H1 (cell line): ENCODE measurements around the gene TMEM238. TPM values are rescaled to one million over a fixed set of nuclear protein-coding genes. Genes with fewer than 3 reads are reported as not detected.

Experiments
- KDM1A ChIP-seq: fragments of 200-600, 300-600 bp; sonication (generic); IDR thresholded peaks from 2 replicates; pipeline ENCODE4 v1.7.1; 2016; ENCODE audit warnings: mild to moderate bottlenecking, low read length, borderline replicate concordance
- SRF ChIP-seq: IDR thresholded peaks from 2 replicates; pipeline ENCODE4 v1.6.1; 2011; ENCODE audit warnings: mild to moderate bottlenecking, low read depth, low read length, moderate library complexity
- TEAD4 ChIP-seq: IDR thresholded peaks from 2 replicates; pipeline ENCODE4 v1.6.1; 2012; ENCODE audit warnings: low read depth, low read length, inconsistent platforms, mixed read lengths
- polyA plus RNA-seq, 7 experiments: library from polyadenylated mRNA; depleted of rRNA in 3 of 7; stranded (reverse) in 5 of 7; unstranded in 2 of 7; fragments of >200 nt in 5 of 7; fragments of 200-250 nt in 2 of 7; gene quantifications; 1 replicate in 5 of 7; 2 replicates in 1 of 7; 4 replicates in 1 of 7; pipeline versions ENCODE4 v1.2.1 to v1.2.3, GENCODE V29; 2011 to 2013; ENCODE audit warnings: missing spikeins in 2 of 7, mixed read lengths in 2 of 7
- total RNA-seq: library from RNA; stranded (reverse); fragmentation: NEBNext Ultra II Directional; extraction: Animal tissue kit (Norgen Biotek cat#: 25700); gene quantifications from 2 replicates; pipeline ENCODE4 v1.2.1, GENCODE V29; 2021
- TF ChIP-seq, protein P1 (sequence below): fragments of 300-600 bp; sonication (generic); IDR thresholded peaks from 2 replicates; pipeline ENCODE4 v1.7.1; 2012; ENCODE audit warnings: low read length, moderate library complexity, mild to moderate bottlenecking, inconsistent platforms; ENCODE audit not compliant: insufficient replicate concordance
- TF ChIP-seq, protein P2 (sequence below): IDR thresholded peaks from 2 replicates; pipeline ENCODE4 v1.6.1; 2012; ENCODE audit warnings: inconsistent platforms

TMEM238 gene
- total and polyA plus RNA-seq, 2 of the 8 experiments (the other 6 are each of a cell fraction or from before 2014, with no cell fraction given): 0.53 to 3.8 TPM

DNA sequence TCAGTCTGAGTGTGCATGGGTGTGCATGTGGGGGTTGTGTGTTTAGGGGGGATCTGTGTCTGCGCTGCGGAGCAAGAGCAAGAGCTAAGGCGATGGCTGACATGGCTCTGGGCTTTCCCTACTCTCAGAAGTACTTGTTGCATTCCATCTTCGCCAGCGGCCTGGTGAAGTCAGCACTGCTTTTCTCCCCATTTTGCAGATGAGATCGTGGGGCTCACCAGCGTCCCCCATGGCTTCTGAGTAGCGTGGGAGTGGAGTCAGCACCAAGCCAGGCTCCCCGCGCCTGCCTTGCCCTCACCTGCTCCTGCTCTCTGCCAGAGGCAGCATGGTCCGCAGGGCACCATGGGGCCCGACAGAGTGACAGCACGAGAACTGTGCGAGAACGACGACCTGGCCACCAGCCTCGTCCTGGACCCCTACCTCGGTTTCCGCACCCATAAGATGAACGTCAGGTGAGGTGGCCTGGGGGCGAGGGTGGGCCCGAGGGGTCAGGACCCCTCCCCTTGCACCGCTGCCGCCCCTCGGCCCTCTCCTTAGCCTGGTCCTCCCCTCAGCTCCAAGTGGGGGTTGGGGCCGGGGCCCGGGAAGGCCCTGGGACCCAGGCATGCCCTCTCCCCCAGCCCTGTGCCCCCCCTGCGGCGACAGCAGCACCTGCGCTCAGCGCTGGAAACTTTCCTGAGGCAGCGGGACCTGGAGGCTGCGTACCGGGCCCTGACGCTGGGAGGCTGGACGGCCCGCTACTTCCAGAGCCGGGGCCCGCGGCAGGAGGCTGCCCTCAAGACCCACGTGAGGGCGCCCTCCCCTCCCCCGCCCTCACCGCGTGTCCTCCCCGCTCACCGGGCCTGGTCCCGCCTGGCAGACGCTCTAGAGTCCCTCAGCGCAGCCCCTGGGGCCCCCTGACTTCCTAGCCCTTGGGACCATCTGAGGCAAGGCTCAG is 42.2 kb downstream of the TMEM238 start (continued):
- TF ChIP-seq, protein P1, sequence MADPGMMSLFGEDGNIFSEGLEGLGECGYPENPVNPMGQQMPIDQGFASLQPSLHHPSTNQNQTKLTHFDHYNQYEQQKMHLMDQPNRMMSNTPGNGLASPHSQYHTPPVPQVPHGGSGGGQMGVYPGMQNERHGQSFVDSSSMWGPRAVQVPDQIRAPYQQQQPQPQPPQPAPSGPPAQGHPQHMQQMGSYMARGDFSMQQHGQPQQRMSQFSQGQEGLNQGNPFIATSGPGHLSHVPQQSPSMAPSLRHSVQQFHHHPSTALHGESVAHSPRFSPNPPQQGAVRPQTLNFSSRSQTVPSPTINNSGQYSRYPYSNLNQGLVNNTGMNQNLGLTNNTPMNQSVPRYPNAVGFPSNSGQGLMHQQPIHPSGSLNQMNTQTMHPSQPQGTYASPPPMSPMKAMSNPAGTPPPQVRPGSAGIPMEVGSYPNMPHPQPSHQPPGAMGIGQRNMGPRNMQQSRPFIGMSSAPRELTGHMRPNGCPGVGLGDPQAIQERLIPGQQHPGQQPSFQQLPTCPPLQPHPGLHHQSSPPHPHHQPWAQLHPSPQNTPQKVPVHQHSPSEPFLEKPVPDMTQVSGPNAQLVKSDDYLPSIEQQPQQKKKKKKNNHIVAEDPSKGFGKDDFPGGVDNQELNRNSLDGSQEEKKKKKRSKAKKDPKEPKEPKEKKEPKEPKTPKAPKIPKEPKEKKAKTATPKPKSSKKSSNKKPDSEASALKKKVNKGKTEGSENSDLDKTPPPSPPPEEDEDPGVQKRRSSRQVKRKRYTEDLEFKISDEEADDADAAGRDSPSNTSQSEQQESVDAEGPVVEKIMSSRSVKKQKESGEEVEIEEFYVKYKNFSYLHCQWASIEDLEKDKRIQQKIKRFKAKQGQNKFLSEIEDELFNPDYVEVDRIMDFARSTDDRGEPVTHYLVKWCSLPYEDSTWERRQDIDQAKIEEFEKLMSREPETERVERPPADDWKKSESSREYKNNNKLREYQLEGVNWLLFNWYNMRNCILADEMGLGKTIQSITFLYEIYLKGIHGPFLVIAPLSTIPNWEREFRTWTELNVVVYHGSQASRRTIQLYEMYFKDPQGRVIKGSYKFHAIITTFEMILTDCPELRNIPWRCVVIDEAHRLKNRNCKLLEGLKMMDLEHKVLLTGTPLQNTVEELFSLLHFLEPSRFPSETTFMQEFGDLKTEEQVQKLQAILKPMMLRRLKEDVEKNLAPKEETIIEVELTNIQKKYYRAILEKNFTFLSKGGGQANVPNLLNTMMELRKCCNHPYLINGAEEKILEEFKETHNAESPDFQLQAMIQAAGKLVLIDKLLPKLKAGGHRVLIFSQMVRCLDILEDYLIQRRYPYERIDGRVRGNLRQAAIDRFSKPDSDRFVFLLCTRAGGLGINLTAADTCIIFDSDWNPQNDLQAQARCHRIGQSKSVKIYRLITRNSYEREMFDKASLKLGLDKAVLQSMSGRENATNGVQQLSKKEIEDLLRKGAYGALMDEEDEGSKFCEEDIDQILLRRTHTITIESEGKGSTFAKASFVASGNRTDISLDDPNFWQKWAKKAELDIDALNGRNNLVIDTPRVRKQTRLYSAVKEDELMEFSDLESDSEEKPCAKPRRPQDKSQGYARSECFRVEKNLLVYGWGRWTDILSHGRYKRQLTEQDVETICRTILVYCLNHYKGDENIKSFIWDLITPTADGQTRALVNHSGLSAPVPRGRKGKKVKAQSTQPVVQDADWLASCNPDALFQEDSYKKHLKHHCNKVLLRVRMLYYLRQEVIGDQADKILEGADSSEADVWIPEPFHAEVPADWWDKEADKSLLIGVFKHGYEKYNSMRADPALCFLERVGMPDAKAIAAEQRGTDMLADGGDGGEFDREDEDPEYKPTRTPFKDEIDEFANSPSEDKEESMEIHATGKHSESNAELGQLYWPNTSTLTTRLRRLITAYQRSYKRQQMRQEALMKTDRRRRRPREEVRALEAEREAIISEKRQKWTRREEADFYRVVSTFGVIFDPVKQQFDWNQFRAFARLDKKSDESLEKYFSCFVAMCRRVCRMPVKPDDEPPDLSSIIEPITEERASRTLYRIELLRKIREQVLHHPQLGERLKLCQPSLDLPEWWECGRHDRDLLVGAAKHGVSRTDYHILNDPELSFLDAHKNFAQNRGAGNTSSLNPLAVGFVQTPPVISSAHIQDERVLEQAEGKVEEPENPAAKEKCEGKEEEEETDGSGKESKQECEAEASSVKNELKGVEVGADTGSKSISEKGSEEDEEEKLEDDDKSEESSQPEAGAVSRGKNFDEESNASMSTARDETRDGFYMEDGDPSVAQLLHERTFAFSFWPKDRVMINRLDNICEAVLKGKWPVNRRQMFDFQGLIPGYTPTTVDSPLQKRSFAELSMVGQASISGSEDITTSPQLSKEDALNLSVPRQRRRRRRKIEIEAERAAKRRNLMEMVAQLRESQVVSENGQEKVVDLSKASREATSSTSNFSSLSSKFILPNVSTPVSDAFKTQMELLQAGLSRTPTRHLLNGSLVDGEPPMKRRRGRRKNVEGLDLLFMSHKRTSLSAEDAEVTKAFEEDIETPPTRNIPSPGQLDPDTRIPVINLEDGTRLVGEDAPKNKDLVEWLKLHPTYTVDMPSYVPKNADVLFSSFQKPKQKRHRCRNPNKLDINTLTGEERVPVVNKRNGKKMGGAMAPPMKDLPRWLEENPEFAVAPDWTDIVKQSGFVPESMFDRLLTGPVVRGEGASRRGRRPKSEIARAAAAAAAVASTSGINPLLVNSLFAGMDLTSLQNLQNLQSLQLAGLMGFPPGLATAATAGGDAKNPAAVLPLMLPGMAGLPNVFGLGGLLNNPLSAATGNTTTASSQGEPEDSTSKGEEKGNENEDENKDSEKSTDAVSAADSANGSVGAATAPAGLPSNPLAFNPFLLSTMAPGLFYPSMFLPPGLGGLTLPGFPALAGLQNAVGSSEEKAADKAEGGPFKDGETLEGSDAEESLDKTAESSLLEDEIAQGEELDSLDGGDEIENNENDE: no peak
- TF ChIP-seq SRF (no peak), TEAD4 (no peak), KDM1A (no peak)
- TF ChIP-seq, protein P2, sequence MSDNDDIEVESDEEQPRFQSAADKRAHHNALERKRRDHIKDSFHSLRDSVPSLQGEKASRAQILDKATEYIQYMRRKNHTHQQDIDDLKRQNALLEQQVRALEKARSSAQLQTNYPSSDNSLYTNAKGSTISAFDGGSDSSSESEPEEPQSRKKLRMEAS: peak; percentile 72
